ENCODE results near the gene KRTAP4-5.

GRCh38 chr17:41178843-41179616, 29.4 kb upstream of the KRTAP4-5 start:
- TF ChIP-seq POLR2AphosphoS5 (IDR thresholded peaks at IDR 0.05; ENCODE audit: low read depth) = no peak
- TF ChIP-seq EZH2phosphoT487 (IDR thresholded peaks at IDR 0.05; ENCODE audit: unreplicated experiment) = no peak
